Measurements from ENCODE around the gene C19orf44.
"Not testable (repeated sequence)": the region's sequence is repeated elsewhere in the genome, so short reads cannot be mapped to it uniquely, and the experiment has no call there.

C19orf44 gene

DNA sequence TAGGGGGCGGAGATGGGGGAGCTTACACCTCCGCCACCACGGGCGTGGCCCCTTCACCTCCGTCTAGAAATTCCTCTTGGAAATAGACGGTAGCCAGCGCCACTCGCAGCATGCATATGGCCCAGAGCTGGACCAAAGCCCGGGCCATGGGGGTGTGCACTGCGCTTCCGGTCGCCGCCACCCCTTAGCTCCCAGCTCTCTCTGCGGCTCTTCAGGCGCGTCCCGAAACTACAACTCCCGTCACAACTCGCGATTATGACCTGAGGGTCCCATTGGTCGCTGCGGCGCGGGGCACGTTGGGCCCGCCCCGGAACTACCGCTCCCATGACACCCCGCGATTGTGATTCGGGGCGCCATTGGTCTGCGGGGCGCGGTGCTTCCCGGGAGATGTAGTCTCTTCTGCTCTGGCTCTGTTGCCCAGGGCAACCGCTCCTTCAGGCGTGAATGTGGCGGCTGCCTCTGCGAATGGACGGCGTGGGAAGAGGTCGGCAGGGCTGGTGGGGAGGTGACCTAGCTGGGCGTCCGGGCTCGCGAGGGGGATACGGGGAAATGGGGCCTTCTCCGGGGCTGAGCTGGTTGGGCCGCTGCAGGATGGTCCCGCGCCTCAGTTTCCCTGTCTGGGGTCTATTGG lies at the start of gene C19orf44, which contains the start of gene CALR3:
C19orf44 (plus strand) TSS at position 413 of the 631 bp plus-strand sequence. CDS start 4,399 bp downstream, outside the sequence.
CALR3 (minus strand) TSS at position 186 of the 631 bp plus-strand sequence; CDS start at position 148, 38 bp downstream.
- peak; percentile 99 for DNase-seq (ENCODE audit: low spot score)

DNA sequence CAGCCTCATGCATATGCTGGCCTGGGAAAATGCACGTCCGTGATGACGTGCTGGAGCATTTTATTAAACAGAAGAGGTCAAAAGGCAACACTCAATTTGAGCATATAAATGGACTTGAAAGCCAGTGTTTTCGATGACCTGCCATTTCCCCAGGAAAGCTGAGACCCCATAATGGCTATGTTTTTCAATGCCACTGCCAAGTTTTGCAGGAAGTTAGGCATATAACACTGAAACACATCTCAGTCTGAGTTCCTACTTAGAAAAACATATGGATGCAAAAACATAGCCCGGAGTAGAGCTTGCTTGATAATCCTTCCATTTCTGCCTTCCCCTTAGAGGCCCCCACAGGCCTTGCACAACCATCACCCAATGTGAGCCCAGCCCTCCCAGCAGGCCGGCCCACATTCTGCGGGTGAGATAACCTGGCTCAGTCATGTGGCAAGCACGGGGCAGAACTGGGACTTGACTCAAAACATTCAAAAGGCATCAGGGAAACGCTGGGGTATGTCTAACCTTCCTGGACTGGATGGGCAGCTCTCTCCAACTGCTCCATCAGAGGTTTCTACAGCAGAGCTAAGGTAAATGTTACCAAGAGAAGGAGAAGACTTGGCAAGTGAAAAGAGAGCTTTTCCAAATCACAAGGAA lies 49.3 kb upstream of the C19orf44 start:
- peak; percentile 72 for DNase-seq (ENCODE audit: low spot score)

DNA sequence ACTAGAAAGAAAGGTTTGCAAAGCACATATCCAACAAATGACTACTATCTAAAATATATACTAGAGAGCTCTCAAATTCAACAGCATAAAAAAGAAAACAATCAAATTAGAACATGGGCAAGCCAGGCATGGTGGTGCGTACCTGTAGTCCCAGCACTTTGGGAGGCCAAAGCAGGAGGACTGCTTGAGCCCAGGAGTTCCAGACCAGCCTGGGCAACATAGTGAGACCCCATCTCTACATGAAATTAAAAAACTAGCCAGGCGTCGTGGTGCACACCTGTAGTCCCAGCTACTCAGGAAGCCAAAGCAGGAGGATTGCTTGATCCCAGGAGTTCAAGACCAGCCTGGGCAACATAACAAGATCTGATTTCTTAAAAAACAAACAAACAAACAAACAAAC lies 47.3 kb upstream of the C19orf44 start:
- DNase-seq (ENCODE audit: low spot score) = not testable (repeated sequence)

DNA sequence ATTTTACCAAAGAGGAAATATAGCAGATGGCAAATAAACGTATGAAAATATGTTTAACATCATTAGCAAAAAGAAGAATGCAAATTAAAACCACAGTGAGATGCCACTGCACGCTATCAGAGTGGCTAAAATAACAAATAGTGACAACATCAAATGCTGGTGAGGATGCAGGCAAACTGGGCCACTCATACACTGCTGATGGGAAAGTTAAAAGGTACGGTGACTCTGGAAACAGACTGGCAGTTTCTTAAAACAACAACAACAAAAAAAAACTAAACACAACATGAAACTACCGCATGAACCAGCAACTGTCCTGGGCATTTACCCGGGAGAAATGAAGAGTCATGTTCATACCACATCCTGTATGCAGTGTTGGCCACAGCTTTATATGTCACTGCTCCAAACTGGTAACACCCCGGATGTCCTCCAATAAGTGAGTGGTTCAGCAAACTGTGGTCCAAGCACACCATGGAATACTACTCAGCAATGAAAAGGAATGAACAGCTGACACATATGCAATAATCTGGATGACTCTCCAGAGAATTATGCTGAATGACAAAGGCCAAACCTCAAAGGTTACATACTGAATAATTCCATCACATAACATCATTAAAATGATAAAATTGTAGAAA lies 46.7 kb upstream of the C19orf44 start:
- peak; percentile 28 for DNase-seq (ENCODE audit: low spot score)

DNA sequence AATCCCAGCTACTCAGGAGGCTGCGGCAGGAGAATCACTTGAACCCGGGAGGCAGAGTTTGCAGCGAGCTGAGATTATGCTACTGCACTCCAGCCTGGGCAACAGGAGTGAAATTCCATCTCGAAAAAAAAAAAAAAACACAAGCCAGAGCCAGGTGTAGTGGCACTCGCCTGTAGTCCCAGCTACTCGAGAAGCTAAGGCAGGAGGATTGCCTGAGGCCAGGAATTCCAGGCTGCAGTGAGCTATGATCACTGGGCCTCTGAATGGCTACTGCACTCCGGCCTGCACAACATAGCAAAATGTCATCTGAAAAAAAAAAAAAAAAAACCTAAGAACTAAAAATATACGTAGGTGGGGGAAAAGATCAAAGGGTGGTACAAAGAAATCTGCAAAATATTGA lies 43.9 kb upstream of the C19orf44 start:
- no peak for DNase-seq (ENCODE audit: low spot score)

DNA sequence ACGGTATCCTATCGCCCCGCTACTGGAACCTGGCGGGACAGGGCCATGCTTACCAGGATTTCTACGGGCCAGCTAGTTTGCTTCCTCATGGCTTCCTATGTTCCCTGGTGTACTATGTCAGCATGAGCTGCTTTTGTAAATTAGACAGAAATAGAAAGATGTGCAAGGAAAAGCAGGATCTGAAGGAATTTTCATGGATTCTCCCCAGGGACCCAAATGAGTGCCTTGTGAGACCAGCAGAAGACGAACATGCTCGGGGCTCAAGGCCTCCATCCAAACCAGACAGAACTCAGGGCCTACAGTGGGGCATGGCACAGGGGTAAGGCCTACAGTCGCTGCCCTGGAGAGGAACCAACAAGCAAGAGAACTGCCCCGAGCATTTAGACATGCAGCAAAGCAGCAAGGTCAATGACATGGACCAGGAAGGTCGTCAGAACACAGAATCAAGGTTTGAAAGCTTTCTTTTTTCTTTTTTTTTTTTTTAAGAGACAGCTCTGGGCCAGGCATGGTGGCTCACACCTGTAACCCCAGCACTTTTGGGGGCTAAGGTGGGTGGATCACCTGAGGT lies 41.8 kb upstream of the C19orf44 start:
- no peak for DNase-seq (ENCODE audit: low spot score)

DNA sequence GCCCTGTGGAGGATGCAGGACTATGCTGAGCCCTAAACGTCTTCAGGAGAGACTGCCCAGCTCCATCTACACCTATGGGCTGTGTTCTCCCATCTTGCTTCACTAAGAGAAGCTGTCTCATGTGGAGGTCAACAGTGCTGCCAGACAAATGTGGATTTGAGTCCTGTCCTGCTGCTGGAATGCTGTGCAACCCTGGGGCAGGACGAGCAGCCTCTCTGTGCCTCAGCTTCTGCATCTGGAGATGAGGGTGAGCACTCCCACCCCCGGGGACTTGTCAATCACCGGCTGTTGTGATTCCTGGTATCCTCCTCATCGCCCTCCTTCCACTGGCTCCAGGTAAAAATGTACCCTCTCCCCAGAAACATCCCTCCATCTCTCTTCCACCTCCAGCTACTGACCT lies 40.7 kb upstream of the C19orf44 start:
- no peak for DNase-seq (ENCODE audit: low spot score)

DNA sequence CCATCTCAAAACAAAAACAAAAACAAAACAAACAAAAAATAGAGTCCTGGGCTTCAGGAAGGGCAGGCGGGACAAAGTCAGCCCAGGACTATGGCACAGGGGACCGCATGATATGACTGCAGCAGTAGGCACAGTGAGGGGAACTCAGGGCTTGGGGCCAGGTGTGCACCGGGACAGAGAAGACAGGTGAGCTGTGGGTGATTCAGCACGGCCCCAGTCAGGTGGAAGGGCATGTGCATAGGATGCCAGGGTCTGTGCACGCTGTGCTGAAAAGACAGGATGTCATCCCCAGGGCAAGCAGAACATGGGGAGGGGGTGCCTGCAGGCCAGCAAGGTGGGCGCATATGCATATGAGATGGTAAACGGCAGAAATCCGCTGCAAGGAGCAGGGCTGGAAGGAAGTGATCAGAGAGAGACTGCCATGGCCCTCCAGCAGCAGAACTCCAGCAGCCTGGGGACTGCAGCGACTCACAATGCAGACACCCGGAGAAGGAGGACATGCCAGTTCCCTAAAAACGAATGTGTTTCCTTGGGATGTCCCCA lies 39.5 kb upstream of the C19orf44 start:
- DNase-seq (ENCODE audit: low spot score) = no peak

DNA sequence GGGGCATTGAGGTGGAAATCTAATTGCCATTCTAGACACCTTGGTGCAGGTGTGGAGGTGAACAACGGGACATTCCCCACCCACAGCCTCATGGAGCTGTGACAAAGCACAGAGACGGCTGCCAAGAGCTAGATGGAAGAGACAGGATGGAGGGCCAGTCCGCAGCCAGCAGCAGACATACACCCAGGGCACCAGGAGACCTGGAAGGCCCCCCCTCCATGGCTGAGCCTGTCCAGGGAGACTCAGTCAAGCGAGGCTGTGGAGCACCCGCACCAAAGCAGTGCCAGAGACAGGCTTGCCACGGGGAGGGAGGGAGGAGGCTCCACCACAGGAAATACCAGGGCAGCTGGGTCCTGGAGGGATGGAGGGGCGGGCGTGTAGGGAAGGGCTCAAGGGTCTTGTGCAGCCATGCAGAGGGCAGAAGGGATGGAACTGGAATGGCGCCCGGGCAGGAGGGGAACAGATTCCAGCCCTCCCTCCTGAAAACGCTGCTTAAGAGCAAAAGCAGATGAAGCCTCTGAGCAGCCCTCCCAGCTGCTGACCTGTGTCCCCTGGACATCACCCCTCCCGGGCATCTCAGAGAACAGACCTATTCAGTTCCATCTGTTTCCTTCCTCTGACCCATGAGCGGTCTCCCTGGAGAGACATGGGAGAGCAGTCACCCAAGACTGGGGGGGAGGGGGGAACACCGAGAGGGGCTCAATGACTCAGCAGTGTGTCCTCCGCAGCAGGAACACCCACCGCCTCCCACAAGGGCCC lies 38.8 kb upstream of the C19orf44 start:
- DNase-seq (ENCODE audit: low spot score) = no peak

DNA sequence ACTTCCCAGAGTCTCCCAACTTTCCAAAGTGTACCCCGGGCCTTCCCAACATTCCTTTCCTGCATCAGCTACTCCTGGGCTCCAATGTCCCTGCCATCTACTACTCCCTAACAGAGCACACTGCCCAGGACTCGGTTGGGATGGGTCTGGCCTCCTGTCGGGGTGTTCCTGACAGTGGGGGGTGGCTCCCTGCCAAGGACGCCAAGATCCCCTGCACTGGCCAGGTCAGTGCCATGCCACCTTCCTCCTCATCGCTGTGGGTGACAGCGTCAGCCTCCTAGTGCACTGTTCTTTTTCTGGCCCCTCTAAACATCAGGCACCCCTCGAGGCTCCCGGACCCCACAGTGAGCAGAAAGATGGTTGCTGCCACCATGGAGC lies 38.3 kb upstream of the C19orf44 start:
- no peak for DNase-seq (ENCODE audit: low spot score)

DNA sequence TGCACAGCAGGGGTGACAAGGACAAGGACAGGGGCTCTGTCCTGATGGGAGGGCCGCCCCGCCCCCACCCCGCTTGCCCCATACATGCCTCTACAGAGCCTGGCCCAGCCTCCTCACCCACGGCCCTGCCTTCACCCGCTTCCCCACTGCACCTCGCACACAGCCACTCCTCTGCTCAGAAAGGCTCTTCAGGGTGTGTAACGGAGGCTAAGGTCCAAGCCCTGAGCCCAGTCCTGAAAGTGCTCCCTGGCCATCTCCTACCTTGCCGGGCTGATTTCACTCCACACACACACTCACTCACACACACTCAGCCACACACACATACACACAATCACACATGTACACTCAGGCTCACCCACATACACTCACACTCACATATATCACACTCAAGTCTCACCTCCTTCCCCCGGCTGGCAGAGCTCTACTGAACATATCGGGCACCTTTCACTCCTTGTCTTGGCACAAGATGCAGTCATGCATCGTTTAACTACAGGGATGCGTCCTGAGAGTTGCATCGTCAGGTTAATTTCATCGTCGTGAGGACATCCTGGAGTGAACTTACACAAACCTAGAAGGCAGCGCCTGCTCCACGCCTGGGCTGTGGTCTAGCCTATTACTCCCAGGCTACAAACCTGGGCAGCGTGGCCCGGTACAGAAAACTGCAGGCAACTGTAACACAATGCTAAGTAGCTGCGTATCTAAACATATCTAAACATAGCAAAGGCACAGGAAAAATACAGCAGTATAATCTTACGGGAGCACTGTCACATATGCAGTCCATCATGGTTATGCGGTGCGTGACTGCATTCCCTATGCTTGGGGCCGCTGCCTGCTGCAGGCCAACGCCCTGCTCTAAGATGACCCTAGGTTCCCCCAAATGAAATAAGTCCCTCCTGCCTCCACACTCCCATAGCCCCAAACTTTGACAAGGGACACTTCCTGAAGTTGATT lies 37.5 kb upstream of the C19orf44 start:
- DNase-seq (ENCODE audit: low spot score) = no peak

DNA sequence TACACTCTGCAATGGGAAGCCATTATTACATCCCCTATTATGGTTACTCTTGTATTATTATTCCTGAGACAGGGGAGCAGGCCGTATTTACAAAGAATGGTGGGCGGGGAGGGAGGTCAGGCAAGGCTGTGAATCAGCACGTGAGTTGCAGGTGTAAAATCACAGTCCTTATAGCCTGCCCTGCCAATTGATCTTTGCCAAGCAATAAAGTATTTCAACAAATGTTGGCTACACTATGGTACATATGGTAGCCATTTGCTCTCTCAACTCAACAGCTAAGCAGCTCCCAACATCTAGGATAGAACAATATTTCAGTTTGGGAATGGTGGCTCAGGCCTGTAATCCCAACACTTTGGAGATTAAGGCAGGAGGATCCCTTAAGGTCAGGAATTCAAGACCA lies 36.5 kb upstream of the C19orf44 start:
- DNase-seq (ENCODE audit: low spot score) = no peak

DNA sequence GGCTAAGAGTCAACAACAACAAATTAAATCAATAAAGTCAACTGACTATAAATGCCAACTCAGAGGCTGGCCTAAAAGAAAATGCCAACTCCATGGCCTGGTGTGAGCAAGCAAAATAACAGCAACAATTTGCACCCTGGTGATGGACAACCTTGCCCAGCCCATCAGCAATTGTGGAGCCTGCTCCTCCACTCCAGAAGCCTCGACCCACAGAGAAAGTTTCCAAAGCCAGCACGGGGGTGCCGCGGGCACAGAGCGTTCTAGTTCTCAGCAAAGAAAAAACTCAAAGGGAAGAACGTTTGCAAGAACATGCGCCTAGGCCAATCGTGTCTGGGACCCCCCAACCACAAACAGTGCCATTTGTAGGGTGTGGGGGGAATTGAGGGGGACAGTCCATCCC lies 35.7 kb upstream of the C19orf44 start:
- DNase-seq (ENCODE audit: low spot score) = no peak

DNA sequence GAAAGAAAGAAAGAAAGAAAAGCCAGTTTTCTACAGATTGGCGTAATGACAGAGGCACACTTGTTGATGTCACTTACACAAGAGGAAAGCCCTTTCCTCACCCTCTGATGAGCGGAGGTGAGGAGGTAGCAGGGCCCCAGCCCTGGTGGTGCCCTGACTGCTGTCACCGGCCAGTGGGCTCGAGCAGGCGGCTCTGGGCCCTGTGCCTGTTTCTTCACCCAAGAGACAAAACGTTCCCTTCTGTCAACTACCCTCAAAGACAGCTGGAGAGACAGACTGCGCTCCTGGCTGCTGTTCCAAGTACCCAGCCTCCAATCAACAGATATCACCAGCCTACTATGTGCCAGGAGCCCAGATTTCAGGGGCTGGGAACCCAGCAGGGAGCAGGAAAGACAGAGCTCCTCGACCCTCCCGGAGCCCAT lies 34.6 kb upstream of the C19orf44 start:
- no peak for DNase-seq (ENCODE audit: low spot score)

DNA sequence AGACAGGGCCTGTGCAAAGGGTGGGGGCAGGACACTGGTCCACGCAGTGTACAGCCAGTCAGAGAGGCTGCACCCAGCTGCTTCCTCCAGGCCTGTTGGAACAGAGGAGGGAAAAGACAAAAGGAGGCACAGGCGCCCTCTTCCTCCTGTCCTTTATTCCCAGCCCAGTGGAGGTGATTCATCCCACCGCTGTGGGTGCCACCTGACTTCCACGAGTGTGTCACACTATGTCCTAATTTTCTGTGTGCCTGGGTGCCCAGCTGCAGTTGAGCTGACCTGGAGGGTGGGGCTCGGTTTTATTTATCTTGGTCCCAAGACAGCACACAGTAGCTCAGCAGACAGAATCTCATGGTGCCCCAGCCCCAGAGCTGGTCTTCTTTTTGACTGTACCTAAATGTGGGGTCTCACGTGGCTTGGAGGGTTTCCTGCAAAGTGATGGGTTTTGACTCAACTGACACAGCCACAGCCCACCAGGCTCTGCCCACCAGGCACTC lies 33.4 kb upstream of the C19orf44 start:
- peak; percentile 53 for DNase-seq (ENCODE audit: low spot score)

DNA sequence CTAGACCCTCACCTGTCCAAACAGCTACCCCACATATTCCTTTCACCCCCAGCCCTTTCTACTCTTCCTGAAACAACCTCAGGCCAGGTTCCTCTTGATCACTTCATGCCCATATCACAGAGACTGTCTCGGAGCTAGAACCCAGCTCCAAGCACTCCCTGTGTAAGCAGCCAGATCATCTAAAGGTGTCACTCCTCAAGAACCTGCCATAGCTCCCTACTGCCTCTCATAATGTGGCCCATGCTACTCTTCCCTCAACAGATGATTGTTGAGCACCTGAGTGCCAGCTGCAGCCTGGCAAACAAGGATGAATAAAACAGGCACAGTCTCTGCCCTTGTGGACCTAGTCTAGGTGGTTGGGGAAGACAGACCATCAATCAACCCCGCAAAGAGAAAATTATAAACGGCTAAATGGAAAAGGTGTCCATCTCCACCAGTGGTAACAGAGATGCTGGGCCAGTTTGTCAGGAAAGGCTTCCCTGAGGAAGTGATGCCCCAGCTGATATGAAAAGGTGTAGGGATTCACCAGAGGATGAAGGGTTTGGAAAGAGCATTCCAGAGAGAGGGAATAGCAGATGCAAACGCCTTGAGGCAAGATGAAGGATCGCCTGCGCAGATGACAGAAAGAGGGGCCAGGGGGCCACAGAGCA lies 32.7 kb upstream of the C19orf44 start:
- DNase-seq (ENCODE audit: low spot score) = no peak

DNA sequence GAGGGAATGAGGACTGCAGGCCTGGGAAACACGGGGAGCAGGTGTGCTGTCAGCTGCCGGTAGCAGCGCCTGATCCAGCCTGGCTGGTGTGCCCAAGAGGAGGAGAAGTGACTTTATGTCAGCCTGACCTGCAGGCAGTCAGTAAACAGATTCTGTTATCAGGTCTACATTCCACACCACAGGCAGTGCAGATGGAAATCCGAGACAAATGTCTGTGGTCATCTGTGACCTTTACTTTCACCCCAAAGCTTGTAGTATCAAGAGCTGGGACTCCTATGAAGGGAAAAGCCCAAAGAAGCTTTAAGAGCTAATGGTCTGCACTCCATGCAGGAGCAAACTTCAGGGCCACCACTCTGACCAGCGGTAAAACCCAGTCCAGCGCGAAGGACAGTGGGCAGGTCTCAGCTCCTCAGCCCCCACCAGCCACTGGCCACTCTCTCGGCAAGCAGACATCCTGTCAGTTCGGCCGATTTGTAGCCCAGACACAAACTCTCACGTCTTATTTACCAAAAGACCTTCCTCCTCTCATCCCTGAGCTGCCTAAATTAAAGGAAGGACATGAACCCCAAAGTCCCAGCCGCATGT lies 32.1 kb upstream of the C19orf44 start:
- DNase-seq (ENCODE audit: low spot score) = no peak

DNA sequence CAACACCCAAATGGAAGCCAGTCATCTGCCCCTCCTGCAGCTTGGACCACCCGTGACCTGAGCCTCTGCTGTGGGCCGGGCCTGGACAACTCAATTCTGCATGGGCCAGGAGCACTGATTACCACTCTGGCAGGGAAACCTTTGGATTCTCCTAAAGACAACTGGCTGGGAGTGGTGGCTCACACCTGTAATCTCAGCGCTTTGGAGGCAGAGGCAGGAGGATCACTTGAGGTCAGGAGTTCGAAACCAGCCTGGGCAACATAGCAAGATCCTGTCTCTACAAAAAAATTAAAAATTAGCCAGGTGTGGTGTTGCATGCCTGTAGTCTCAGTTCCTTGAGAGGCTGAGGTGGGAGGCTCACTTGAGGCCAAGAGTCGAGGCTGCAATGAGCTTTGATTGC lies 31.0 kb upstream of the C19orf44 start:
- DNase-seq (ENCODE audit: low spot score) = no peak

DNA sequence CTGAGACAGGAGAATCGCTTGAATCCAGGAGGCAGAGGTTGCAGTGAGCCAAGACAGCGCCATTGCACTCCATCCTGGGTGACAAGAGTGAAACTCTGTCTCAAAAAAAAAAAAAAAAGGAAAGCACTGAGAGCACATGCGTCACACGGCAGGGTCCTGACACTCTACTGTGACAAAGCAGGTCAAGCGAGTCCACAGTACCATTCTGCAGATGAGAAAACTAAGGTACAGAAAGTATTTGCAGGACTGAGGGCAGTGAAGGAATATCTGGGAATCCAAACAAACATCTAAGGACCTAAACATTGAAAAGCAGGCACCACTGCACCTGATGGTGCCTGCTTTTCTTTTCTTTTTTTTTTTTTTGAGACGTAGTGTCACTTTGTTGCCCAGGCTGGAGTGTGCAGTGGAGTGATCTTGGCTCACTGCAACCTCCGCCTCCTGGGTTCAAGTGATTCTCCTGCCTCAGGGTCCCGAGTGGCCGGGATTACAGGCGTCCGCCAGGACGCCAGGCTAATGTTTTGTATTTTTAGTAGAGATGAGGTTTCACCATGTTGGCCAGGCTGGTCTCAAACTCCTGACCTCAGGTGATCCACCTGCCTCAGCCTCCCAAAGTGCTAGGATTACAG lies 29.3 kb upstream of the C19orf44 start:
- DNase-seq (ENCODE audit: low spot score) = not testable (repeated sequence)

Data from hematopoietic multipotent progenitor cell treated with erythropoietin and hydrocortisone succinate and interleukin-3 and kit ligand, for 15 days (in vitro differentiated cells).